NB4 (cell line): Measurements from ENCODE around the gene RAI1.
"Not testable (repeated sequence)": the region's sequence is repeated elsewhere in the genome, so short reads cannot be mapped to it uniquely, and the experiment has no call there.

Source experiments
- DNase-seq: peaks from one replicate; pipeline ENCODE4 v3.0.0; 2010; ENCODE audit warnings: low read depth
- H3K4me3 ChIP-seq: one replicate; pipeline ENCODE4 v1.5.1; 2011; ENCODE audit warnings: mild to moderate bottlenecking, low read depth, low read length, moderate library complexity
- CTCF ChIP-seq: IDR thresholded peaks from one replicate; pipeline ENCODE4 v1.5.1; 2012; ENCODE audit warnings: low read depth, low read length
- MAX ChIP-seq: IDR thresholded peaks from 2 replicates; pipeline ENCODE4 v1.6.1; 2011; ENCODE audit warnings: low read depth, low read length
- MYC ChIP-seq: IDR thresholded peaks from 2 replicates; pipeline ENCODE4 v1.6.1; 2011; ENCODE audit warnings: low read depth, low read length
- POLR2A ChIP-seq: IDR thresholded peaks from 2 replicates; pipeline ENCODE4 v1.6.1; 2011; ENCODE audit warnings: mild to moderate bottlenecking; ENCODE audit not compliant: insufficient read length; ENCODE audit errors: extremely low read depth

The RAI1 gene

GRCh38 chr17:17672453-17673368, 8.5 kb upstream of the RAI1 start:
- peak; percentile 87 for DNase-seq
- TF ChIP-seq MAX = no peak
- no peak for TF ChIP-seq CTCF
- no peak for TF ChIP-seq MYC
- no peak for TF ChIP-seq POLR2A
- no peak overlapping the region for H3K4me3 ChIP-seq

GRCh38 chr17:17675416-17675815, 5.8 kb upstream of the RAI1 start:
- no peak for DNase-seq
- no peak for TF ChIP-seq POLR2A
- no peak overlapping the region for H3K4me3 ChIP-seq

- DNase-seq = no peak
- H3K4me3 ChIP-seq = no peak overlapping the region
- TF ChIP-seq MAX = no peak
- TF ChIP-seq POLR2A = no peak
- no peak for TF ChIP-seq MYC
- no peak for TF ChIP-seq CTCF
Measured at GRCh38 chr17:17675925-17676534, 5.2 kb upstream of the RAI1 start.

- no peak for DNase-seq
- H3K4me3 ChIP-seq = no peak overlapping the region
- no peak for TF ChIP-seq MYC
- no peak for TF ChIP-seq CTCF
- TF ChIP-seq MAX = no peak
- no peak for TF ChIP-seq POLR2A
Measured at GRCh38 chr17:17676752-17677151, 4.5 kb upstream of the RAI1 start.

- no peak for TF ChIP-seq POLR2A
- TF ChIP-seq MAX = no peak
- no peak for TF ChIP-seq MYC
- TF ChIP-seq CTCF = no peak
- H3K4me3 ChIP-seq = no peak overlapping the region
- no peak for DNase-seq
Measured at GRCh38 chr17:17677299-17678040, 3.8 kb upstream of the RAI1 start.

- DNase-seq = not testable (repeated sequence)
Measured at GRCh38 chr17:17678063-17678699, 3.1 kb upstream of the RAI1 start.

More at GRCh38 chr17:17678063-17678699, 3.1 kb upstream of the RAI1 start:
- H3K4me3 ChIP-seq = not testable (repeated sequence)
